Endothelial cell of umbilical vein (primary cell): ENCODE data around the gene CDC37L1. TPM values are rescaled to one million over a fixed set of nuclear protein-coding genes. Genes with fewer than 3 reads are reported as not detected.

Experiments
- BruUV-seq: library from RNA; stranded (reverse); fragments of 400-500 nt; replicated peaks from 2 replicates; lab custom pipeline; 2021; lab: Mats Ljungman, UMichigan
- CTCF ChIA-PET: fragments of 300-600, 350-600 bp; sonication (Branson Sonifier 250); formaldehyde crosslinking; loops from one replicate; lab custom pipeline; 2021; ENCODE audit warnings: antibody characterized with exemption, inconsistent platforms; lab: Charles Lee
- POLR2A ChIA-PET: fragments of 300-600, 350-600 bp; sonication (Branson Sonifier 250); formaldehyde crosslinking; loops from one replicate; lab custom pipeline; 2021; ENCODE audit warnings: antibody characterized with exemption, inconsistent platforms; lab: Charles Lee
- DNase-seq: peaks from one replicate; pipeline ENCODE4 v3.0.0-alpha.2; 2011; ENCODE audit warnings: low read depth, low spot score
- FAIRE-seq: peaks from 2 replicates; lab custom pipeline; 2011; peaks lifted over from hg19 to GRCh38; lab: Jason Lieb, UNC
- H2AFZ ChIP-seq: 2 replicates; pipeline ENCODE4 v1.6.0; 2012; ENCODE audit warnings: low read depth, low read length, control low read depth, inconsistent platforms
- H3K27ac ChIP-seq: 2 replicates; pipeline ENCODE4 v1.5.1; 2011; ENCODE audit warnings: low read depth, mild to moderate bottlenecking, control low read depth, low read length, moderate library complexity; ENCODE audit not compliant: insufficient read depth
- H3K27me3 ChIP-seq, 2 experiments: 2 replicates each; pipeline versions ENCODE4 v1.6.0 to v1.6.1; 2011; ENCODE audit warnings: low read length in 2 of 2, mixed read lengths in 1 of 2; ENCODE audit not compliant: control insufficient read depth in 2 of 2, insufficient read depth in 2 of 2
- H3K36me3 ChIP-seq, 2 experiments: 2 replicates in 1 of 2; 3 replicates in 1 of 2; pipeline ENCODE4 v1.5.1; 2011; ENCODE audit warnings: low read length in 2 of 2, mild to moderate bottlenecking in 1 of 2, moderate library complexity in 1 of 2; ENCODE audit not compliant: control insufficient read depth in 2 of 2, insufficient read depth in 2 of 2; ENCODE audit errors: extremely low read depth in 1 of 2
- H3K4me1 ChIP-seq: 3 replicates; pipeline ENCODE4 v1.5.1; 2011; ENCODE audit warnings: mild to moderate bottlenecking, low read length; ENCODE audit not compliant: control insufficient read depth, insufficient read depth; ENCODE audit errors: extremely low read depth
- H3K4me2 ChIP-seq: 2 replicates; pipeline ENCODE4 v1.6.1; 2011; ENCODE audit warnings: low read length, control low read depth, mixed read lengths; ENCODE audit not compliant: insufficient read depth
- H3K4me3 ChIP-seq, 3 experiments: fragments of 200-600 bp in 1 of 3; sonication (generic), shearing (Covaris generic) in 1 of 3; replicated peaks in 1 of 3; 2 replicates each; pipeline ENCODE4 v1.5.1; 2011 to 2016; ENCODE audit warnings: control low read depth in 3 of 3, low read length in 3 of 3, mild to moderate bottlenecking in 2 of 3, inconsistent platforms in 1 of 3, low read depth in 1 of 3, moderate library complexity in 1 of 3; ENCODE audit not compliant: insufficient read depth in 1 of 3
- H3K79me2 ChIP-seq: 2 replicates; pipeline ENCODE4 v1.6.0; 2012; ENCODE audit warnings: low read length, inconsistent platforms; ENCODE audit not compliant: control insufficient read depth, insufficient read depth
- H3K9ac ChIP-seq: replicated peaks from 2 replicates; pipeline ENCODE3; 2011; ENCODE audit warnings: low read length, control low read depth; ENCODE audit not compliant: insufficient read depth; ENCODE audit errors: extremely low read depth
- H3K9me1 ChIP-seq: replicated peaks from 3 replicates; pipeline ENCODE4 v1.6.0; 2011; ENCODE audit warnings: mild to moderate bottlenecking, low read length; ENCODE audit not compliant: control insufficient read depth, insufficient read depth; ENCODE audit errors: extremely low read depth
- H3K9me3 ChIP-seq: replicated peaks from 2 replicates; pipeline ENCODE4 v1.5.1; 2012; ENCODE audit warnings: low read length, inconsistent platforms; ENCODE audit not compliant: control insufficient read depth, insufficient read depth
- H4K20me1 ChIP-seq: replicated peaks from 2 replicates; pipeline ENCODE3; 2011; ENCODE audit warnings: mild to moderate bottlenecking, low read length; ENCODE audit not compliant: control insufficient read depth, insufficient read depth; ENCODE audit errors: extremely low read depth
- CTCF ChIP-seq, 2 donors: IDR thresholded peaks; 1 replicate in 1 of 2; 2 replicates in 1 of 2; pipeline ENCODE4 v1.5.1; 2011; ENCODE audit warnings: low read length in 2 of 2, mild to moderate bottlenecking in 2 of 2, moderate library complexity in 2 of 2, control low read depth in 1 of 2, inconsistent platforms in 1 of 2, low read depth in 1 of 2; ENCODE audit not compliant: insufficient read depth in 1 of 2; ENCODE audit errors: extremely low read depth in 1 of 2
- EZH2 ChIP-seq: IDR thresholded peaks from 2 replicates; pipeline ENCODE4 v1.6.1; 2012; ENCODE audit warnings: borderline replicate concordance, low read depth, mild to moderate bottlenecking, moderate library complexity, low read length, inconsistent platforms; ENCODE audit not compliant: severe bottlenecking
- FOS ChIP-seq: IDR thresholded peaks from 2 replicates; pipeline ENCODE4 v1.6.1; 2011; ENCODE audit warnings: mild to moderate bottlenecking, low read length, moderate library complexity, borderline replicate concordance; ENCODE audit not compliant: insufficient read depth
- GATA2 ChIP-seq: IDR thresholded peaks from 2 replicates; pipeline ENCODE4 v1.7.0; 2011; ENCODE audit warnings: low read depth, mild to moderate bottlenecking, moderate library complexity, mixed read lengths, low read length; ENCODE audit not compliant: insufficient read length, insufficient read depth
- JUN ChIP-seq: IDR thresholded peaks from 2 replicates; pipeline ENCODE4 v1.6.1; 2011; ENCODE audit warnings: borderline replicate concordance, low read depth; ENCODE audit not compliant: insufficient read length, insufficient read depth
- MAX ChIP-seq: IDR thresholded peaks from 2 replicates; pipeline ENCODE4 v1.6.1; 2011; ENCODE audit not compliant: insufficient read depth, insufficient read length
- MYC ChIP-seq: IDR thresholded peaks from one replicate; pipeline ENCODE4 v1.6.1; 2011; ENCODE audit warnings: mild to moderate bottlenecking, low read depth, low read length
- POLR2A ChIP-seq: IDR thresholded peaks from 2 replicates; pipeline ENCODE4 v1.6.1; 2012; ENCODE audit warnings: low read depth, mild to moderate bottlenecking, control low read depth, low read length
- POLR2AphosphoS5 ChIP-seq: IDR thresholded peaks from 2 replicates; pipeline ENCODE4 v1.6.1; 2012; ENCODE audit warnings: low read depth, mild to moderate bottlenecking, control low read depth, low read length, moderate library complexity; ENCODE audit not compliant: insufficient read depth
- dilution Hi-C: fragments of 300-500 bp; cut with MboI; formaldehyde crosslinking; loops from one replicate; pipeline ENCODE4 v1.15.0; 2019; ENCODE audit warnings: low sequenced_read_pairs; ENCODE audit not compliant: extremely low pct_ligation_motif_present
- intact Hi-C: fragments of 100-400 bp; cut with micrococcal nuclease; formaldehyde crosslinking; loops from one replicate; pipeline ENCODE4 v1.10.0; 2022
- polyA plus RNA-seq, 4 experiments: library from polyadenylated mRNA; depleted of rRNA in 3 of 4; stranded (reverse) in 3 of 4; unstranded in 1 of 4; fragments of >200 nt; gene quantifications; 2 replicates each; pipeline versions ENCODE4 v1.2.1 to v1.2.3, GENCODE V29; 2011 to 2012; ENCODE audit warnings: missing spikeins in 1 of 4
- total RNA-seq: library from RNA; stranded (reverse); gene quantifications from 2 replicates; pipeline ENCODE4 v1.2.3, GENCODE V29; 2021

CDC37L1 gene
- total and polyA plus RNA-seq, 2 donors (not counting 3 experiments of a cell fraction or from before 2014, with no cell fraction given), result 2.6 to 6.8 TPM

GRCh38 chr9:4727593-4727992 lies 48.2 kb downstream of the CDC37L1 start:
- CTCF ChIA-PET, result no interaction called here
- POLR2A ChIA-PET, result no interaction called here
- Histone ChIP-seq H2AFZ (no peak overlapping the region), H3K36me3 (no peaks in the 10 kb centered on the region), H3K4me3 (no peak overlapping the region), H3K4me2 (no peak overlapping the region), H3K4me1 (no peaks in the 10 kb centered on the region), H3K79me2 (peaks cover 9% of the 10 kb centered on the region), H3K9ac (no peak overlapping the region), H4K20me1 (peaks cover 2% of the 10 kb centered on the region), H3K9me3 (no peaks in the 10 kb centered on the region), H3K9me1 (no peaks in the 10 kb centered on the region), H3K27ac (no peak overlapping the region), H3K27me3 (no peaks in the 10 kb centered on the region)
- dilution Hi-C loops, result no loop called here
- no peak for TF ChIP-seq GATA2
- intact Hi-C loops, result no loop called here
- BruUV-seq, result no TSS peak
- DNase-seq, result no peak
- FAIRE-seq, result no peak

GRCh38 chr9:4732890-4733289 lies 53.5 kb downstream of the CDC37L1 start:
- peaks cover 25% of the 10 kb centered on the region for H3K79me2 ChIP-seq
- no TSS peak for BruUV-seq
- H3K4me2 ChIP-seq, result no peak overlapping the region
- no peak overlapping the region for H3K27ac ChIP-seq
- FAIRE-seq (no peak), DNase-seq (no peak)
- no peak for TF ChIP-seq FOS
- no peak for TF ChIP-seq JUN
- no peak for TF ChIP-seq CTCF (IDR thresholded peaks at IDR 0.05; ENCODE audit: extremely low read depth in 1 of 2, insufficient read depth in 1 of 2, low read depth in 1 of 2, low read length in 2 of 2)
- no peak for TF ChIP-seq MAX
- TF ChIP-seq POLR2A, result no peak
- no peak for TF ChIP-seq GATA2
- TF ChIP-seq POLR2AphosphoS5, result no peak
- no peak for TF ChIP-seq EZH2
- no peak for TF ChIP-seq MYC
- H4K20me1 ChIP-seq, result no peaks in the 10 kb centered on the region
- intact Hi-C loops, result no loop called here
- H3K4me3 ChIP-seq, result no peak overlapping the region
- no peaks in the 10 kb centered on the region for H3K9me3 ChIP-seq
- H3K27me3 ChIP-seq, result no peaks in the 10 kb centered on the region
- H3K9ac ChIP-seq, result no peak overlapping the region
- dilution Hi-C loops, result no loop called here
- H2AFZ ChIP-seq, result no peak overlapping the region
- POLR2A ChIA-PET, result no interaction called here
- no peaks in the 10 kb centered on the region for H3K9me1 ChIP-seq
- CTCF ChIA-PET, result interaction anchor here (1.6 kb wide), 1 partner anchor 17 kb away, joined by 4 read pairs; no protein-coding TSS in a partner anchor
- no peaks in the 10 kb centered on the region for H3K4me1 ChIP-seq
- H3K36me3 ChIP-seq, result no peaks in the 10 kb centered on the region
